Right atrium auricular region (tissue), 2 donors: ENCODE results near the gene WDR13. TPM values are rescaled to one million over a fixed set of nuclear protein-coding genes. Genes with fewer than 3 reads are reported as not detected.

Source experiments
- DNase-seq: peaks from one replicate; pipeline ENCODE4 v3.0.0-alpha.2; 2019; ENCODE audit warnings: low spot score
- H3K27ac ChIP-seq, 2 donors: fragments of 200-600 bp; sonication (generic); 1 replicate in 1 of 2; 2 replicates in 1 of 2; pipeline ENCODE4 v1.5.1; 2016 to 2019
- H3K27me3 ChIP-seq, 2 donors: fragments of 200-600 bp; sonication (generic); one replicate each; pipeline versions ENCODE4 v1.5.1 to v1.6.0; 2017 to 2019
- H3K36me3 ChIP-seq: fragments of 200-600 bp; sonication (generic); one replicate; pipeline ENCODE4 v1.5.1; 2016
- H3K4me1 ChIP-seq, 2 donors: fragments of 200-600 bp; sonication (generic); one replicate each; pipeline versions ENCODE4 v1.5.1 to v1.6.0; 2017 to 2019
- H3K4me3 ChIP-seq, 2 donors: fragments of 200-600 bp; sonication (generic); 1 replicate in 1 of 2; 2 replicates in 1 of 2; pipeline ENCODE4 v1.5.1; 2017 to 2019; ENCODE audit warnings: mild to moderate bottlenecking in 1 of 2, moderate library complexity in 1 of 2
- H3K9me3 ChIP-seq, 2 donors: fragments of 200-600 bp; sonication (generic); one replicate each; pipeline ENCODE4 v1.5.1; 2019
- CTCF ChIP-seq, 2 donors: fragments of 200-600 bp; sonication (generic); IDR thresholded peaks; one replicate each; pipeline ENCODE4 v1.5.1; 2019; ENCODE audit warnings: antibody characterized with exemption in 2 of 2
- total RNA-seq, 2 donors: library from RNA; depleted of rRNA; stranded (reverse); fragments of >200 nt; gene quantifications; one replicate each; pipeline ENCODE4 v1.1.0, GENCODE V29; 2016

Gene WDR13
- total RNA-seq, 2 donors from 2014 or later: 208 to 214 TPM

- H3K4me1 ChIP-seq: peaks cover 0 to 8% of the 10 kb centered on the region in 2 donors
- H3K4me3 ChIP-seq: peak overlapping the region in 1 of 2 donors; percentile 11
- TF ChIP-seq CTCF (IDR thresholded peaks at IDR 0.05): no peak
- no peak for DNase-seq
- H3K27ac ChIP-seq: peak overlapping the region; percentile 63 to 87
- H3K9me3 ChIP-seq: no peaks in the 10 kb centered on the region
- no peaks in the 10 kb centered on the region for H3K36me3 ChIP-seq
- no peaks in the 10 kb centered on the region for H3K27me3 ChIP-seq
Measured at GRCh38 chrX:48589482-48590162, 7.7 kb upstream of the WDR13 start.

GRCh38 chrX:48590203-48591103, 6.8 kb upstream of the WDR13 start:
- H3K36me3 ChIP-seq: no peaks in the 10 kb centered on the region
- peak overlapping the region in 1 of 2 donors; percentile 11 for H3K4me3 ChIP-seq
- peaks cover 0 to 8% of the 10 kb centered on the region in 2 donors for H3K4me1 ChIP-seq
- H3K27me3 ChIP-seq: no peaks in the 10 kb centered on the region
- TF ChIP-seq CTCF (IDR thresholded peaks at IDR 0.05): no peak
- H3K9me3 ChIP-seq: no peaks in the 10 kb centered on the region
- peak overlapping the region; percentile 63 to 87 for H3K27ac ChIP-seq
- no peak for DNase-seq

GRCh38 chrX:48591255-48591791, 6.0 kb upstream of the WDR13 start:
- peak; percentile 73 for DNase-seq
- H3K27ac ChIP-seq: peak overlapping the region; percentile 63 to 87
- H3K4me3 ChIP-seq: no peak overlapping the region
- peaks cover 0 to 8% of the 10 kb centered on the region in 2 donors for H3K4me1 ChIP-seq
- no peaks in the 10 kb centered on the region for H3K9me3 ChIP-seq
- TF ChIP-seq CTCF (IDR thresholded peaks at IDR 0.05): peak in 1 of 2 donors; percentile 26
- H3K36me3 ChIP-seq: no peaks in the 10 kb centered on the region
- H3K27me3 ChIP-seq: no peaks in the 10 kb centered on the region

GRCh38 chrX:48592971-48593370, 4.3 kb upstream of the WDR13 start:
- Histone ChIP-seq H3K27ac (no peak overlapping the region), H3K27me3 (no peaks in the 10 kb centered on the region), H3K4me3 (no peak overlapping the region), H3K9me3 (no peaks in the 10 kb centered on the region), H3K36me3 (no peaks in the 10 kb centered on the region), H3K4me1 (peaks cover 0 to 8% of the 10 kb centered on the region in 2 donors)
- no peak for DNase-seq
- no peak for TF ChIP-seq CTCF (IDR thresholded peaks at IDR 0.05)

- TF ChIP-seq CTCF (IDR thresholded peaks at IDR 0.05): no peak
- H3K27me3 ChIP-seq: no peaks in the 10 kb centered on the region
- no peaks in the 10 kb centered on the region for H3K9me3 ChIP-seq
- no peak for DNase-seq
- no peak overlapping the region for H3K4me3 ChIP-seq
- peaks cover 0 to 18% of the 10 kb centered on the region in 2 donors for H3K4me1 ChIP-seq
- peaks cover 23% of the 10 kb centered on the region for H3K36me3 ChIP-seq
- no peak overlapping the region for H3K27ac ChIP-seq
Measured at GRCh38 chrX:48595929-48596328, 1.4 kb upstream of the WDR13 start.
